Skin epidermis (tissue), 12 donors: ENCODE measurements around the gene CDH13.

ENCODE experiments used
- H3K27ac ChIP-seq, 21 experiments: fragments of 200-600 bp; sonication (generic) in 11 of 21; one replicate each; pipeline ENCODE4 v1.5.0; 2020; ENCODE audit warnings: mild to moderate bottlenecking in 3 of 21, inconsistent platforms in 2 of 21, moderate library complexity in 2 of 21
- H3K4me3 ChIP-seq, 7 experiments: fragments of 200-600 bp; sonication (generic) in 2 of 7; one replicate each; pipeline ENCODE4 v1.5.0; 2020; ENCODE audit warnings: inconsistent platforms in 2 of 7, mild to moderate bottlenecking in 2 of 7, moderate library complexity in 1 of 7

Gene CDH13

DNA sequence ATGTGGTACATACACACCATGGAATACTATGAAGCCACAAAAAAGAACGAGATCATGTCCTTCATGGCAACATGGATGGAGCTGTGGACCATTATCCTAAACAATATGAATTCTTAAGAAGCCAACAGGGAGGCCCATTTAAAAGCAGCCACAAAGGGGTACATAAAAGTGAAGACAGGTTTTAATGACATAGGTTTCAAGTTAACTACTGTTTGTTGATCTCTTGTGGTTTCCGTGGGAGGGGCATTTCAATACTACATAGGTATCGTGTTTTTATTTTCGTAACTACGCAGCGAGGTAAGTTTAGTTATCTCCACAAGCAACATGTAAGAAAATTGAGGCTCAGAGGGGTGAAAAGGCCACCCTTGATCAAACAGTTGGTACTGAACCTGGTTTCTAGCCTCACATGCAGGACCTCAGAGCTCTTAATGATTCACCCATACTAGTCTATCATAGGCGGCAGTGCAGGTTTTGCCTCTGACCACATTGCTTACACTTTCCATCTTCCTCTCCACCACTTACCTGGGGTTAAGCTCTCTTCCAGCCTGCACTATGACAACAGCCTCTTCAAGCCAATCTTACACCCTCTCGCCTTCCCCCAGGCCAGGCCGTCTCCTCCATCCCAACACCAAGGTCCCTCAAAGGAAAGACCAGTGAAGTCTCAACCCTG lies 646.9 kb downstream of the CDH13 start:
- Histone ChIP-seq H3K27ac (no peak overlapping the region), H3K4me3 (no peak overlapping the region)

DNA sequence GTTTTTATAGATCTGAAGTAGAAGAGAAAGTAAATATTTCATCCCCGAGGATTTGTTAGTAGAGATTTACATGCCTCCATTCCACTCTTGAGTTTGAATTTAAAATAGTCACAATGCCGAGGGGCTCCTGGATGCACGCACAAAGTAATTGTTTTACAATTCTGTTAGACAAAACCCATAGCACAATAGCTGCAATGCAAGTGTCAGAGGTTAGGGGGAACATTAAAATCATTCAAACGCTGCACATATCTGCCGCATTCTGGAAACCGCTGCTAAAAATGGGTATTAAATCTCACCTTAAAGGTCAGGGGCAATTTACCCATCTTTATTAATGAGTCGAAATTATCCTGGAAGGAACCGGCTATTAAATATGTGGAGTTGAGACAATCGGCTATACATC lies 652.5 kb downstream of the CDH13 start:
- no peak overlapping the region for H3K27ac ChIP-seq

GRCh38 chr16:83285921-83286320 lies 659.2 kb downstream of the CDH13 start:
- Histone ChIP-seq H3K27ac (no peak overlapping the region), H3K4me3 (no peak overlapping the region)

More for the DNA sequence above, 652.5 kb downstream of the CDH13 start:
- H3K4me3 ChIP-seq: no peak overlapping the region

DNA sequence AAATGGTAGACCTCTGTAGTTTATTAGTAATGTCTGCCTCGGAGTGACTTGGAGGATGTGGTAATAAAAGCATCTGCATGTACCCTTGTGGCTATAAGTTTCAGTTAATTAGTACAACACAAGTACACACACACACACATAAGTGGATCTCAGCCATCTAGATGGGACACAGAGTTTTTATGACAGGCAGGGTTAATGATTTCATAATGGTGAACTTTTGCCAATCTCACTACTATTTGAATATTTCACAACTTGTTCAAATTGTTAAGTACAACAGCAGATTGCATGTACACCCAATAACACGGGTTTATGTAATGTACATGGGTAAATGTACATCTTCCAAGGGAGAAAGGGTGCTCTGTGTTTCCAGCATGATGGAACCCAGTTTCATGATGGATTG lies 669.7 kb downstream of the CDH13 start:
- Histone ChIP-seq H3K4me3 (no peak overlapping the region), H3K27ac (no peak overlapping the region)

GRCh38 chr16:83298541-83298940 lies 671.8 kb downstream of the CDH13 start:
- H3K4me3 ChIP-seq: no peak overlapping the region
- H3K27ac ChIP-seq: no peak overlapping the region

GRCh38 chr16:83300326-83300725 lies 673.6 kb downstream of the CDH13 start:
- H3K27ac ChIP-seq: no peak overlapping the region

DNA sequence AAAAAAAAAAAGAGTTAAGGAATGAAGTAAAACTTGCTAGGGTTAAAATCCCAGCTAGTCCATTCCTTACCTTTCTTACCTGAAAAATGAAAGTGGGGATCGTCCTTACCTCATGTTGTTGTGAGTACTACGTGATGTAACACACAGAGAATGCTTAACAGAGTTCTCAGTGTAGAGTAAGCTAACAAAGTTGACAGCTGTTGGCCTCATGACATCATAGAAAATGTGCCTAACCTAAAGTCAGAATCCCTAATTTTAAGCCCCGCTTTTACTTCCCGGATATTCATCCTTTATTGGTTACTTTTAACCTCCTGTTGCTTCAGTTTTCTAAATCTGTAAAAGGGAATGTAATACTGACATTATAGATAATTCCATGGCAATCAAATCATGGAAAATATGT lies 675.2 kb downstream of the CDH13 start:
- H3K4me3 ChIP-seq: no peak overlapping the region
- H3K27ac ChIP-seq: no peak overlapping the region

More at GRCh38 chr16:83300326-83300725, 673.6 kb downstream of the CDH13 start:
- H3K4me3 ChIP-seq: no peak overlapping the region

DNA sequence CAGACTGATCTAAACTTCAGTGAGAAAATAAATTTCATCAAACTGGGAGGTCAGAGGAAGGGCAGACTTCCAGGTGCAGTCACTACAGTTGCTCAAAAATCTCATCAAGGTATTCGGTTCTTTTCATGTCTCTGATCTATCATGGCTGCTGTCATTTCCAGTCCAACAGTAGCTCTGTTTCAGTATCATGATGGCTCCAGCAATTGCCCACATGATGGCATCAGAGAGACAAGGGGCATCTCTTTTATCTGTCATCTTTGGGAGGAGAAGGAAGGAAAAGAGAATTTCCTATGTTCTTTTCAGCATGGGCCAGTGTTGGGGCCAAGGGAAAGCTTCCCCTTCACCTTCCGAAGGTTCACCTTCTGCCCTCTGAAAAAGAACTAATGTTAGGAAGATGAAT lies 676.1 kb downstream of the CDH13 start:
- Histone ChIP-seq H3K27ac (no peak overlapping the region), H3K4me3 (no peak overlapping the region)

GRCh38 chr16:83305092-83305491 lies 678.3 kb downstream of the CDH13 start:
- Histone ChIP-seq H3K27ac (no peak overlapping the region), H3K4me3 (no peak overlapping the region)

- H3K27ac ChIP-seq: no peak overlapping the region
- no peak overlapping the region for H3K4me3 ChIP-seq
These were observed 680.3 kb downstream of the CDH13 start for GRCh38 chr16:83306961-83307593.

GRCh38 chr16:83307594-83307992 lies 680.8 kb downstream of the CDH13 start:
- Histone ChIP-seq H3K4me3 (no peak overlapping the region), H3K27ac (no peak overlapping the region)

- Histone ChIP-seq H3K4me3 (no peak overlapping the region), H3K27ac (no peak overlapping the region)
These were observed 681.6 kb downstream of the CDH13 start for GRCh38 chr16:83308414-83308813.

DNA sequence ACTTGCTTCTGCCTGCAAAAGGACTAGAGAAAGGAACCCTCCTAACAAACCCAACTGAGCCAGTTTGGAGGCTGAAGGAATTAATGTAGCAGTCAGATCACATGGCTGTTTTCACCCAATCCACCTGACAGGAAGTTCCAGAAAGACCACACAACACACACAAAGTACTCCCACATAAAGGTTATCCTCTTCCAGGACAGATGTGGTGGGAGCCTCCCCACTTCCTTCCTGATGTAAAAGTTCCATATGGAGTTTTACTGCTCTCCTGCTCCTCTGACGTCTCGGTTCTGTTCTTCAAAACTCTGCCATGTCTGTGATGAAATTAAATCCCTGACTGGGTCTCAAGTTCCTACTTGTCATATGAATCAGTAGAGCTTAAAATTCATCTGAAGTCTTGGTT lies 684.0 kb downstream of the CDH13 start:
- Histone ChIP-seq H3K4me3 (no peak overlapping the region), H3K27ac (no peak overlapping the region)

DNA sequence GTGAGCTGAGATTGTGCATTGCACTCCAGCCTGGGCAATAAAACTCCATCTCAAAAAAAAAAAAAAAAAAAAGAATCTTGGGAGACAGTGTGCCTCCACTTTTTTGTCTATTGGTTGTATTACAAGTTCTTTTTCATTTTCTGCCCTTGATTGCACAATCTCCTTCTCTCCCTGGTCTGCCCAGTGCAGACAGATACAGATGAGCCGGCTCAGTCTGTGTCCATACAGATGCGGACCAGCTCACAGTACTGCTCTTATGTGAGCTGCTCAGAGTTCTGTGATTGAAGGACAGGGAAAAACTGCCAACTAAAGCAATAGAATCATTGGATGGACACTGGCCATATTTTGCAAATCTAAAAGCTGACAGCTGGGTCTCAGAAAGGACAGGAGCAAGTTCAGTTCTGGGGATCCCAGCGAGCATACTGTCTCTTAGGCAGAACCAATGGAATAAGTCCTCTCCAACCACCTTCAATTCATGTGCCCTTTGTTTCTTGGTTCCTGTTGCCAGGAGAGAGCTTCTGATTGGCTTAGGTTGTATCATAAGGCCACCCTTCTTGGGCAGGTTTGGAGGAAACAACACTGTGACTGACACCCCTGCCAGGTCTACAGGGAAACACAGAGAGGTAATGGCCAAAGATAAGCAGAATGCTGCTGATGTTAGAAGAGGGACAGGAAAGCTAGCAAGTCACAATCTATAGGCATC lies 685.4 kb downstream of the CDH13 start:
- H3K4me3 ChIP-seq: no peak overlapping the region
- H3K27ac ChIP-seq: no peak overlapping the region

DNA sequence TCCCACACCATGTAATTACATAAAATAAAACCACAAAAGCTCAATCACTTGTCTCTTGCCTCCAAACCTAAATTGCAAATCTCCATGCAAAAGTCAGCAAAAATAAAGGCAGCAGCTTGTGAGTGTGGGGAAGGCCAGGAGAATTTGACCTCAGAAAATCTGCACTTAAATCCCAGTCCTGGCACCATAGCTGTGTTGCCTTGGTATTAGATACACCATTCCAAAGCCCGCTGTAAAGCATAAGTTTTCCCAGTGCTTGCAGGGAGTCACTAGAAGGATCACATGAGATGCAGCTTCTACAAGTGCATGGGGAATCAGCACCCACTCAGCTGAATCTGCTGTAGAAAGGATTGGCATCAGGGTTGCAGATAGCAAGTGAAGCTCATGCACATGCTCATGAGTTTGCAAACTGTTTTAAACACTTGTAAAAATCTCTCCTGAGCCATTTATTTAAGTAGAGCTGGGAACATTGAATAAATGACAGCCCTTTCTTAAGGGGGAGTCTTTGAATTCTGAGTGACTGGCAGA lies 686.0 kb downstream of the CDH13 start:
- Histone ChIP-seq H3K27ac (no peak overlapping the region), H3K4me3 (no peak overlapping the region)

GRCh38 chr16:83315271-83315670 lies 688.5 kb downstream of the CDH13 start:
- Histone ChIP-seq H3K4me3 (no peak overlapping the region), H3K27ac (no peak overlapping the region)

DNA sequence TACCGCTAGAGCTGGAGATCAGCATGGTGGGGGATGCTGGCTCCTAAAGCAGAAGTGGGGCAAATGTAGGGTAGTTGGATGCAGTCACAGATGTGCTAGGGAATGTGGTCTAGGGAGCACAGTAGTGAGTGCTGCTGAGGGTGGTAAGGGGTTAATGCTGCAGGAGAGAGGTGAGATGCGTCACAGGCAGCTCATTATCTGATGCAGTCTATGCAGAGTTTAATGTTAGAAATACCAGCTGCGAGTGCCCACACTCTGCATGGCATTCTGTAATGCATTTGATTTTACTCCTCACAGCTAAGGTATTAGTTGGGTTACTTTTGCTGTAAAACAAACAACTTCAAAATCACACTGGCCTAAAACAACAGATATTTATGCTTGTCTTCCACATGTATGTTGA lies 689.7 kb downstream of the CDH13 start:
- Histone ChIP-seq H3K27ac (no peak overlapping the region), H3K4me3 (no peak overlapping the region)

DNA sequence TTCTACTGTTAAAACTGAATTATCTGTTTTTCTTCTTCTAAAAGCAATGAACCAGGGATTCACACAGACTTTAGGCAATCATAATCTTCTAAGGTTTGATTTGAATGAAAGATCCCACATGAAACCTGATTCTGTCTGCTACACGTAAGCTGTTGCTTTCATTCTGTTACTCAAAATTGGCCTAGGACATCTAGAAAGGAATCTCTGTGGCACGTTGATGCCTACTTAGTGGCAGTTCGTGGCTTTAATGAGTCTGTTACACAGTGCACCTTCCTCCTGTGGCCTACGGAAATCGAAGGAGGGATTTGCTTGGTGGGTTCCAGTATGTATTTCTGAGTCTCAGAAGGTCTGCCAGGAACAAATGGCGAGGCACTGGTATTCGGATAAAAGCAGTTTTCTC lies 691.6 kb downstream of the CDH13 start:
- Histone ChIP-seq H3K4me3 (no peak overlapping the region), H3K27ac (no peak overlapping the region)

DNA sequence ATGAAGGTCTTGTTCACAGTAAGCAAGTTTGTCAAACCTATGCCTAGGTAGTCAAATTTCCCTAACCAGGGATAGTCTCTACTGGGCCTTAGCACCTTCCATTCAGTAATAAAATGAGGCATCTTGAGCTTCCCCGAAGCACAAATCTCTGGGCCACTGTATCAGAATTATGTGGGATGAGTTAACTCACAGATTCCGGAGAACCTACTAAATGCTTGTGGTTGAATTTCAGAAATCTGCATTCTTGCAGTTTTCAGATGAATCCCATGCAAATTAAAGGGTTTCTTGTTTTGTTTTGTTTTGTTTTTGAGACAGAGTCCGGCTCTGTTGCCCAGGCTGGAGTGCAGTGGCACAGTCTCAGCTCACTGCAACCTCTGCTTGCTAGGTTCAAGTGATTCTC lies 702.2 kb downstream of the CDH13 start:
- no peak overlapping the region for H3K27ac ChIP-seq
- no peak overlapping the region for H3K4me3 ChIP-seq

DNA sequence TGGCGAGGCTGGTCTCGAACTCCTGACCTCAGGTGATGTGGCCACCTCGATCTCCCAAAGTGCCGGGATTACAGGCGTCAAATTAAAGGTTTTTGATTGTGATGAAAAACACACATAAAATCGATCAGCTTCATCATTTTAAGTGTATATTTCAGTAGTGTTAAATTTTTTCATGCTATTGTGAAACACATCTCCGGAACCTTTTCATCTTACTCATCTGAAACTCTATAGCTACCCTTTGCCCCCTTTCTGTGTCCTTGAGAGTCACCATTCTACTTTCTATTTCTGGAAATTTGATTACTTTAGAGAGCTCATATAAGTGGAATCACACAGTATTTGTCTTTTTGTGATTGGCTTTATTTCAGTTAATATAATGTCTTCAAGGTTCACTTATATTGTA lies 702.7 kb downstream of the CDH13 start:
- Histone ChIP-seq H3K4me3 (no peak overlapping the region), H3K27ac (no peak overlapping the region)

- Histone ChIP-seq H3K4me3 (no peak overlapping the region), H3K27ac (no peak overlapping the region)
These were observed 703.5 kb downstream of the CDH13 start for GRCh38 chr16:83330251-83330650.
